ENCODE measurements around the gene C1QTNF9.
"Not testable (repeated sequence)": the region's sequence is repeated elsewhere in the genome, so short reads cannot be mapped to it uniquely, and the experiment has no call there.

C1QTNF9 gene

DNA sequence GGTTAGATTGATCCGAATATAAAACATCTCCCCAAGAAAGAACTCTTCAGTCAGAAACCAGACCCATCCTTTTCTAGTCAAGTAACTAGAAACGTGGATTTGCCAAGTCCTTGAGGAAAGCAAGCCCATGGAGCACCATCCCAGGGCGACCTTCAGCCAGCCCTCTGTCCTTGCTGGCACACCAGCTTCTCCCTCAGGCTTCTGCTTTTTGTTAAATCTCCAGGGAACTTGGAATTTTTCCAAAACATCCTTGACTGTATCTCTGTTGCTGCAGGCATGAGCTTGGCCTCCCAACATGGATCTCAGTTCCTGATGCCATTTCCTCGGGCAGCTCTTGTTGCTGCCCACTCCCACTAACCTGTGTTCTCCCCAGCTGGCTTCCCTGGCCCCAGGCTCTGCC, 27.1 kb upstream of the C1QTNF9 start:
- no peak for DNase-seq (ENCODE audit: low read depth in 2 of 2)

DNA sequence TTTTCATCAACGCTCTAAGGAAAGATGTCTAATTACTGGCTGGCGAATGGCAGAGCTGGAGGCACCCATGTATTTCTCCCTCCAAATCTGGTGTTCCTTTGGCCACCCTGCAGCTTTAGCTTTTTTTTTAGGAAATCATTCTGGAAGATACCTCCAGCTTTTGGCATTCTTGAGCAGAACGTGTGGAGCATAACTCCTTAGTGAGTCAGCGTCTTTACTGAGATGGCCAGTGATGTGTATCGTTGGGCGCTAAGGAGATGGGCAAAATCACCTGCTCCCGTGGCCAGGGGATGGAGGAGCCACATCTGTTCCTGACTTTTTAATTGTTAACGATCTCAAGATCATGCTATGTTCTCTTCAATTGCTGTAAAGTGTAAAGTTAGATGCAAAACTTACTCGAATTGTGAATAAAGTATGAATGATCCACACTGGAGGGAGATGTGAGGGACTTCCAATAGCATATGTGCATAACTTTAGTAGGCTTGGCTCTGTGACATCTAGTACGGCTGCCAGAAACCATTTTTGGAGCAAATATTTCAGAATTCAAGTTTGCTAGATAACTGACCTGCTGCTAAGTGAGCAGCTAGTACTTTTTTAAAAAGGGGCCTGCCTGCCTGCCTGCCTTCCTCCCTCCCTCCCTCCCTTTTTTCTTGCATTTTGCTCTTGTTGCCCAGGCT, 24.4 kb upstream of the C1QTNF9 start:
- DNase-seq (ENCODE audit: low read depth in 2 of 2) = no peak

DNA sequence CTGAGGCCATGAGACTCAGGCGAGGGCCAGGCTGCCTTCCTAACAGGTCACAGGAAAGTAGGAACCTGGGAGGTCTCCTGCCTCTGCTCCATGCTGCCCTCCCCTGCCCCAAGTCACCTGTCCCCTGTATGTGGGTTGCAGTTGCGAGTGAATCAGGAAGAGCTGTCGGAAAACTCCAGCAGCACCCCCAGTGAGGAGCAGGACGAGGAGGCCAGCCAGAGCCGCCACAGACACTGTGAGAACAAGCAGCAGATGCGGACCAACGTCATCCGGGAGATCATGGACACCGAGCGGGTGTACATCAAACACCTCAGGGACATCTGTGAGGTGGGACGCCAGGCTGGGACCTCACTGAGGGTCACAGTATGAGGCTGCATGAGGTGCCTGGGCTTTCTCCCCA, 22.8 kb upstream of the C1QTNF9 start:
- DNase-seq (ENCODE audit: low read depth in 2 of 2) = no peak

DNA sequence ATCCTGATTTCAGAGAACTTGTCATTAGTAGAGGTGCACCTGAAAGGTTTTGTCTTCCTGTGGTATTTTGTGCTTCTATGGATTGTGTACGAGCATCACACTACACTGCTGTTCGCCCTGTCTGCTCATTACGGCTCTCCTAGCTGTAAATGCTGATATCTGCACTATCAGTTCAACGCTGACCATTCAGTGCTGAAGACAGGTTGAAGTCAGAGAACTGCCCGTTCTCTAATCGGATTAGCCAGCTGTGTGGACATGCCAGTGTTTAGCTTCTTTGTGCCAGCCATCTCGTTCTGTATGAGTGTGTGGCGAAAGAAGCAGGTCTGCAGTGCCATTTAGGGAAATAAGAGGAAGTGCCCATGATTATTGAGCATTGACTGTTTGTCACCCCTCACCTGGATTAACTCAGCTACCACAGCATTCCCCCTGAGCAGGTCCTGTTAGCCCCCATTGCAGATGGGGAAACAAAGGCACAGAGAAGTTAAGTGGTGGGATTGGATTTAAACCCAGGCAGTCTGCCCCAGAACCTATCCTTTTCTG, 21.6 kb upstream of the C1QTNF9 start:
- DNase-seq (ENCODE audit: low read depth in 2 of 2) = no peak

DNA sequence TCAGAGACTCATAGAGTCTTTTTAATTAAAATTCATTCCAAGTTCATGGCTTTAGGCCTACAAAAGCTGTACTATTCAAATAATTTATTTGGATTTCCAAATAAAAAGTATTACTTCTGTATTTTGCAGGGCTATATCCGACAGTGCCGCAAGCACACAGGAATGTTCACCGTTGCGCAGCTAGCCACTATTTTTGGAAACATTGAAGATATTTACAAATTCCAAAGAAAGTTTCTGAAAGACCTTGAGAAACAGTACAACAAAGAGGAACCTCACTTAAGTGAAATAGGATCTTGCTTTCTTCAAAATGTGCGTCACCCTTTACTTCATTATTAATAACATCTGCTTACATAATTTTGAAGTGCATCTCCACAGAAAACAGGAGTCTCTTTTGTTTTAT, 20.5 kb upstream of the C1QTNF9 start:
- no peak for DNase-seq (ENCODE audit: low read depth in 2 of 2)

DNA sequence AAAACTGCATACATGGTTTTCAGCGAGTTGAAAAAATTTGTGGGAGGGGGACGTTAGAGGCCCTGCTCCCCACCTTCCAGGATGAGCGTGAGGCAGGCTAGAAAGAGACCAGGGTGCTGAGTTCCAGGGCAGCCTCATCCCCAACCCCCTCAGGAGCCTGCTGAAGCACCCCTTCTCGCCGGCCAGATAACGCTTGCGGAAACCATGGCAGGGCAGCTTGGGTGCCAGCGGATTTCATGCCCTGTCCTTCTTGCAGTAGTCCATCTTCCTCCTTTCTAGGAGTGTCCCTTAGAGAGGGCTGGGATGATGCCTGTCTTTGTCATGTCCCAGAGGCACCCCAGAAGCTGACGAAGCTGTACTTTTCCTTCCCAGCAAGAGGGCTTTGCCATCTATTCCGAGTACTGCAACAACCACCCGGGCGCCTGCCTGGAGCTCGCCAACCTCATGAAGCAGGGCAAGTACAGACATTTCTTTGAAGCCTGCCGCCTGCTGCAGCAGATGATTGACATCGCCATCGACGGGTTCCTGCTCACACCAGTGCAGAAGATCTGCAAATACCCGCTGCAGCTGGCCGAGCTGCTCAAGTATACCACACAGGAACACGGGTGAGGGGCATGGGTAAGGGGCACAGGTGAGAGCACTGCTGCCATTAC, 19.0 kb upstream of the C1QTNF9 start:
- no peak for DNase-seq (ENCODE audit: low read depth in 2 of 2)

DNA sequence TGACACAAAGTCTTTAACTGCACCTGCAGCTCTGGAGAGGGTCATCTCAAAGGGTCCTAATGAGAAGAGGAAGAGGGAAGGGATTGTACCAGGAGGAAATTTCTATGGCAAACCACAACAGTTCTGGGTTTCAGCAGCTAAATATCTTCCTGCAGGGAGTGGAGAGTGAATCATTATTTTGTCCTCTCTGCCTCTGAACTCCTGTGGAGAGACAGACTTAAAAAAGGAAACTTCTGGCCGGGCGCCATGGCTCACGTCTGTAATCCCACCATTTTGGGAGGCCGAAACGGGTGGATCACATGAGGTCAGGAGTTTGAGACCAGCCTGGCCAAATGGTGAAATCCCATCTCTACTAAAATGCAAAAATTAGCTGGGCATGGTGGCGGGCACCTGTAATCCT, 16.9 kb upstream of the C1QTNF9 start:
- DNase-seq (ENCODE audit: low read depth in 2 of 2) = no peak

DNA sequence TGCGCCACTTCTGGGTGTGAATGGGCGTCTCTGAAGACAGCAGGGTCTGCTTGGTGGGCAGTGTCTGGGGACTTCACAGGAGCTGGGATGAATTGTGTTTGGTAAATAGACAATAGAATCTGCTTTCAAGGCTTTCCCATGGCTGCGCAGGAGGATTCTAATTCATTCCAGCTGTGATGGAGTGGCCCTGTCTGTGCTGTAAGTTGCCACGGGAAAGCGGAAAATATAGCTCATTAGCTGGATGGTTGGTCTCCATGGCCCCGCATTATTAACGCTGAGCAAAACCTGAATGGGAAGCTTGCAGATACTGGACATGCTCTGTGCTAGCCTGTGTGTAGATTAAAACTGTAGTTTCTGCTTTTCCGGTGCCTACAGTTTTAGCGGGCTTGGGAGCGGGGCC, 15.6 kb upstream of the C1QTNF9 start:
- no peak for DNase-seq (ENCODE audit: low read depth in 2 of 2)

DNA sequence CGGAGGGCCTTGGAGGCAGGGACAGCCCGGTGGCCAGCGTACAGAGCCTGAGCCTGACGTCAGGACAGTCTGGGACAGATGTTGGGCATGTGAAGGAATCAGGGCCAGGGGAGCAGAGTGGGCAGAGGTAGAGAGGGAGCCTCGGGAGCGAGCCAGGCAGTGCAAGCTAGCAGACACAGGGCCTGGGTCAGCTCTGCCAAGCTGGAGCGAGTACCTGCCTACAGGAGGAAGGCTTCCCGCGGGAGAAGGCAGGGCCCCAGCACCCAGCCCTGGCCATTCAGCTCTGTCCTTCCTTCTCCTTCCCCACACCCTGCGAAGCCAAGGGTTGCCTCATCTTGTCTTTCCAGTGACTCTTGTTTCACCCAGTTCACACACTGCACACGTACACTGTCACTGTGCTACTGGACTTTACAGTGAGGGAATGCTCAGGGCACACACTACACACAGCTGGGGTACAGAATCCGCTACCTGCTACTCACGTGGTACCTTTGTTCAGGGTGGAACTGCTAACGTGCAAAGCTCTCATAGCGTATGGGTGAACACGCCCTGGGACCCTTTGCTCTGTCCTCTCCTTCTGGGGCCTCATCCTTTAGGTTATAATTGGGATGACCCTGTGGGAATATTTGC, 9.8 kb upstream of the C1QTNF9 start:
- no peak for DNase-seq (ENCODE audit: low read depth in 2 of 2)

DNA sequence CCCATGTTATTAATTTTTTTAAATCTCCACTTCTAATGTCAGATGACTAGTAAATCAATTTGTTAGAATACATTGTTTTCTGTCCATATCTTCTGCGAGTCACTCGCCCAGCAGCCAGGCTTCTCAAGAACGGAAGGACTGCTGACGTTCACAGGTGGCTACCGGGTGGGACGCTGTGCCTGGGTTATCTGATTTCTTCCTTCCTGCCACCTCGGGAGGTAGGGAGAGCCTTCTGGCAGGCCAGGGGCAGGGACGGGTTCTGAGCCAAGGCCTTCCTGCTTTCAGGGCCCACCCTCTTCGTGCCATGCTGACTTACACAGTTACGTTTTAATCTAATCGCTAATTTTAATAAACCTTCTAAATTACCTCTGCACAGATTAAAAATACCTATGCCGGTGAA, 7.9 kb upstream of the C1QTNF9 start:
- DNase-seq (ENCODE audit: low read depth in 2 of 2) = no peak

DNA sequence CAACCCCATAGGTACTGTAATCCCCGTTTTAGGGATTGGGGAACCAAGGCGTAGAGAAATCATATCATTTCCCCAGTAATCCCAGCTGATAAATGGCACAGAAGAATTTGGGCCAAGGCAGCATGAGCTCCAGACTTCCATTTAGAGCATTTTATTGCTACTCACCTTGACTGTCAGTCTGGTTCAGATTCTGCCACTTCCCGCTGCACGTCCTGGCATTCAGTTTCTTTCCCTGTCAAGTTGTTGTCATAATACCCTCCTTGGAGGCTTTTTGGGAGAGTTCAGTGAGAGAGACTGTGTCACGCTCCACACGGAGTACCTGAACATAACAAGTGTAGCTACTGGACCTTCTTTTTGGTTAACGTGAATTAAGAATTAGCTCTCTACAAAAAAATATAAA, 7.5 kb upstream of the C1QTNF9 start:
- no peak for DNase-seq (ENCODE audit: low read depth in 2 of 2)

DNA sequence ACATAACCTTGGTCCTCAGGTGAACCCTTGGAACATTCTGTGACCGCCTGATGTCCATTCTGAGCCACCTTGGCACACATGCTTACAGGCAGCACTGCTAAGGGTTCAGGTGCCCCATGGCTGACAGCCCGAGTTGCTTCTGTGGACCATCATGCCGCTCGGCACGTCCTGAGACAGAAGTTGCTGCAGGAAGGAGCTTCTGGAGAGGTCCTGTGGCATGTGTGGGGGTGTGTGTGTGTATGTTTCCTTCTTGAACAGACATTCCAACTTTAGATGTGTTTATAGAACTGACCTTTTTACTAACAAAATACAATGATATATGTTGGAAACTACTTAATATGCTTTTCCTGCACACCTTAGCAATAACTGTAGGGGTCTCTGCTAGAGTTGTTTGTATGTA, 4.8 kb upstream of the C1QTNF9 start:
- no peak for DNase-seq (ENCODE audit: low read depth in 2 of 2)

DNA sequence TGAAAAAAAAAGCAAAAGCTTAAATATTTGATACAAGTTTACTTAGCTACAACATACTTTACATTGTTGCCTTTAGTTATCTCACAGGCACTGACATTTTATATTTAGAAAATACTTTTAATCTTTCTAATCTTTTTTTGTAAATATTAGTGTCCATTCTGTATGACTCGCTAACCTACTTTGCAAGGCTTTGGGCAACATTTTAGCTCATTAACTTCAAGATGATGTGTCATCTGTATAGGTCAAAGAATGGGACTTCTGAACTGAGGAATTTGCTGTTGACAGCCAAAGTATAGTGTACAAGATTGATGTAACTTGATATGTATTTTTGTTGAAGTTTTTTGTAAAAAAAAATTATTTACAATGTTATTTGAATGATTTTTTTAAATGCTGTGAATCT, 2.7 kb upstream of the C1QTNF9 start:
- DNase-seq (ENCODE audit: low read depth in 2 of 2) = no peak

DNA sequence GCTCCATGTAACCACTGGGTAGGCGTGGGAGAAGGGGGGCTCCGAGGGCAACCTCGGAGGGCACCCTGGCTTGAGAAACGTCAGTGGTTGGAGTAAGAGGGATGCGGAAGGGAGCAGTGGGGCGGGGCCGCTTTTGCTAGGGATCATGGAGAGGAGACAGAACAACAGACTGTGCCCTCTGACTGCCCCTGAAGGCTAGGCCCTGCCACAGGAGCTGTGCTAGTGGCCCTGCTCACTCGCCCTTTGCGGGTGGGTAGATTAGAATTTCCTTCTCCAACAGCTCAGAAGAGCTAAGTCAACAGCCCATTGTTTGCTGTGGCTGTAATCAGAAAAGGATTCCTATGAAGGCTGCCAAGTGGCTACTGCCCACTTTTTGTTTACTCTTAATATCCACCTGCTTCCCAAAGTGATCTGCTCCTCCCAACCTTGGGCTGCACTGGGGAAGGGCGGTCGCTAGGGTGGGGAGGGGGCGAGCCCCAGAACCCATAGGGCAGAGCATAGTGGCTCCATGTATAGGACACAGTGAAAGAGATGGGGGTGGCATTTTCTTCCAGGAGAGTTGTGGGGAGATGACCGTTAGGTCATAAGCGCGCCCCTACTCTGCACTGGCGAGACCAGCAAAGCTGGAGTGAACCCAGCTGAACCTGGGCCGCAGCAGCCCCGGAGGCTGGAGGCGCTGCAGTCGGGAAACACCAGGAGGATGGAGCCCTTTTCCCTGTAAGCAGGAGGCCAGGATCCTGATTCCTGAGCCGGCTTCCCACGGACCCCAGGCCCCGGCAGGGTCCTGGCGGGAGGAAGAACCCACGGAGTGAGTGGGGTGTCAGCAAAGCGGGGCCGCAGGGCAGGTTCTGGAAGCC, 1.9 kb upstream of the C1QTNF9 start:
- no peak for DNase-seq (ENCODE audit: low read depth in 2 of 2)

DNA sequence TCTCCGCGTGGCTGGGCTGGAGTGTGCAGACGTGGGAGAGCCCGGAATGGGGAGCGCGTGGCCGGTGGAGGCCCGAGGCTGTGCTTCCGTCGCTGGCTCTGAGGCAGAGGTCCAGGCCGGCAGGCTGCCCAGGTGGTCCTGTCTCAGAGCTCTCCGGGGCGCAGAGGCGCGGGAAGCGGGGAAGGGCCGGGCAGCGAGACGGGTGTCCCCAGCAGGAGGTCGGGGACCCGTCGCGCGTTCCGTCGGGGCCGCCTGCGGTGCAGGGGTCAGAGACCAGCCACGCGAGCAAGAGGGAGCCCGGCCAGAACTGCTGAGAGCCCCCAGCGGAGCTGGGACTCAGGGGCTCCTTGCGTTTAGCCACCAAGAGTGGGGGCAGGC, 1.3 kb upstream of the C1QTNF9 start:
- DNase-seq (ENCODE audit: low read depth in 2 of 2) = no peak

DNA sequence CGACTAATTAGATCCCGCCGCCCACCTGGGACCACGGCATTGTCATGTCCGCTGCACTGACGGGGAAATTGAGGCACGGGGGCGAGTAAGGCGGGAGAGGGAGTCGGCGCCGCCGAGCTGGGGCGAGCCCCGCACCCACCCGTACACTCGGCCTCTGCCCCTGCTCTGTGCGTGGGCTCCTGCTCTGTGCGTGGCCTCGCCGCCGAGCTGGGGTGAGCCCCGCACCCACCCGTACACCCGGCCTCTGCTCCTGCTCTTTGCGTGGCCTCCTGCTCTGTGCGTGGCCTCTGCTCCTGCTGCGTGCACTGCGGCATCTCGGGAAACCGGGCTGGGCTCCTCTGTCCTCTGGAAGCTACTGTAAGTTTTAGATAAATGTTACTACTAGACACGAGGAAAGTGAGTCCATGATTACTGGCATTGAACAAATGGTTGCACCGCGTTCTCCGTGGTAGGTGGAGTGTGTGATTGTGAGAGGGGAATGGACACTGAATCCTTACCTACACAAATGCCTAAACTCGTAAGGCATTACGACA, 826 bp upstream of the C1QTNF9 start:
- no peak for DNase-seq (ENCODE audit: low read depth in 2 of 2)

DNA sequence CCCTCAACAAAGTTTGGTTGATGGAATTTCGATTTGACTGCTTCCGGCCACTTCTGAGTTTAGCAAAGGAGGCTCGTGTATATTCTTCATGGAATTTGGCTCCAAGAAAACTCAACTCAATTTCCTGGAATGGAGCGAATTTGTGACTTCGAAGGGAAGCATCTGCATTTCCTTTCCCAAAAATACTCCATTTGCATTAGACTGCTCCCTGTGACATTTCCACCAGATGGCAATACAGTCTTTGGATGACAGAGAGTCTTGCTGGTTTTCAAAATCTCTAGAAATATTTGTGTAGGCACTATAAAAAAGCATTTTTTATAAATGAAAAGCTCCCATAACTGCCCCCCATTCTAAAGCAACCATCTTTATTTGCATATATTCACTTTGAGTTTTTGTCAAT, 4.1 kb downstream of the C1QTNF9 start:
- DNase-seq (ENCODE audit: low read depth in 2 of 2) = no peak

DNA sequence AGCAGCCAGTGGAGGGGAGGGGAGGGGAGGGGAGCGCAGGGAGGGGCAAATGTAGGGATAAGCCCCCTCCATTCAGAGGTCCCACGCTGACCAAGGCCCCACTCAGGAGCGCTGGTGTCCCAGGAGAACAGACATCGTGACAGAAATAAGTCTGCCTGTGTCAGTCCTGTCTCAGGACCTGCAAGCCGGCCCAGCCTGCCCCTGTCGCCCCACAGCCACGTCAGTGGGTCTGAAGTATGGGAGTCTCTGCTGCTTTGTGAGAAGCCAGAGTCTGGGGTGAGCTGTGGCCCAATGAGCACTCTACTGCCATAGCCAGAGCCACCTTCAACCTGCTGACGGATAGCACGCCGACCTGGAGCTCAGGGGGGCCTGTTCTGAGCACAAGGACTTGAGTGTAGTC, 8.5 kb downstream of the C1QTNF9 start:
- not testable (repeated sequence) for DNase-seq (ENCODE audit: low read depth in 2 of 2)

DNA sequence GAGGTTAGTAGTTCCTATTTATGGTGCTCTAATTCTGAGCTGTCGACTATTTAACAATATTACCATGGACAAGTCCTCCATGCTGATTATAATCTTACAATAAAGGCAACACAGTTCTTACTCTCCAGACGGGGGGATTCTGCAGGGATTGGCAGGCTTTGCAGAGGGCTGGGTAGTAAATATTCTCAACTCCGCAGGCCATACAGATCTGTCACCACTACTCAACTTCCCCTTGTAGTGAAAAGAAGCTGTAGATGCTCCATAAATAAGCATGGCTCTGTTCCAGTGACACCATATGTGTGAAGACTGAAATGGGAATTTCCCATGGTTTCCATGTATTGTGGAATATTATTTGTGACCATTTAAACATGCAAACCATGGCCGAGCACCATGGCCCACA, 9.5 kb downstream of the C1QTNF9 start:
- not testable (repeated sequence) for DNase-seq (ENCODE audit: low read depth in 2 of 2)

DNA sequence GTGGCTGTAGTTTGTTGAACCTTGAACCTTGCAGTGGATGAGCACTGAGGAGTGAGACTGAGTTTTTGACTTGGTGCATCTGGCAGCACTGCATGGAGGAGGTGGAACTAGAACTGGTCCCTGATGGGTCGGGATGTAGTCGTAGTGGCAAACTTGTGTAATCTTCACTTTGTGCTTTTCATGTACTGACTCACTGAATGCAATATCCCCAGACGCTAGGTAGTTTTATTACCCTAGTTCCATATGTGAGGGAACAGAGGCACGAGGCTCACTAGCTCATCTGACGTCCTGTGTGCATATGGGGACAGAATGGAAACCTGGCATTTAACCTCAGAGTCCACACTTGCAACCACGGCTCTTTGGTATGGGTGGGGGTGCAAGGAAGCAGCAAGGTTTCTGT, 10.3 kb downstream of the C1QTNF9 start:
- DNase-seq (ENCODE audit: low read depth in 2 of 2) = not testable (repeated sequence)

DNA sequence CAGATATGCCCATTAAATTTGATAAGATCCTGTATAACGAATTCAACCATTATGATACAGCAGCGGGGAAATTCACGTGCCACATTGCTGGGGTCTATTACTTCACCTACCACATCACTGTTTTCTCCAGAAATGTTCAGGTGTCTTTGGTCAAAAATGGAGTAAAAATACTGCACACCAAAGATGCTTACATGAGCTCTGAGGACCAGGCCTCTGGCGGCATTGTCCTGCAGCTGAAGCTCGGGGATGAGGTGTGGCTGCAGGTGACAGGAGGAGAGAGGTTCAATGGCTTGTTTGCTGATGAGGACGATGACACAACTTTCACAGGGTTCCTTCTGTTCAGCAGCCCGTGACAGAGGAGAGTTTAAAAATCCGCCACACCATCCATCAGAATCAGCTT, 12.0 kb downstream of the C1QTNF9 start:
- not testable (repeated sequence) for DNase-seq (ENCODE audit: low read depth in 2 of 2)

DNA sequence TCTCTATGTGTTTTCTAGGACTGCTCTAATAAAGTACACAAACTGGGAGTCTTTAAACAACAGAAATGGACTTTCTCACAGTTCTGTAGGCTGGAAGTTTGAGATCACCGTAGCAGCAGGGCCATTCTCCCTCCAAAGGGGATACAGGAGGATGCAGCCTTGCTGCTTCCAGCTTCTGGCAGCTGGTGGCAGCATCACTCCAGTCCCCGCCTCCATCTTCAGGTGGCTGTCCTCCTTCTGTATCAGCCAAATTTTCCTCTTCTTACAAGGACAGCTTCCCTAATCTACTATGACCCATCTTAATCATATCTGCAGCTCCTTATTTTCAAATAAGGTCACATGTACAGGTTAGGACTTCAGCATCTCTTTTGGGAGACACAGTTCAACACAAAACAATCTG, 13.1 kb downstream of the C1QTNF9 start:
- not testable (repeated sequence) for DNase-seq (ENCODE audit: low read depth in 2 of 2)

Measured in stimulated activated CD4-positive, alpha-beta T cell treated with anti-CD3 and anti-CD28 coated beads, Interleukin-12 subunit alpha, Interleukin-12 subunit beta, amount 100 ng/mL, for 24 hours (primary cell).